GM21529 (cell line): Measurements from ENCODE around the gene HMCN2.
"Not testable (repeated sequence)": the region's sequence is repeated elsewhere in the genome, so short reads cannot be mapped to it uniquely, and the experiment has no call there.

Experiments used
- ATAC-seq: cut with Tn5 transposase; IDR thresholded peaks from one replicate; pipeline ENCODE4 v1.9.1; 2021; ENCODE audit not compliant: unreplicated experiment

The HMCN2 gene

DNA sequence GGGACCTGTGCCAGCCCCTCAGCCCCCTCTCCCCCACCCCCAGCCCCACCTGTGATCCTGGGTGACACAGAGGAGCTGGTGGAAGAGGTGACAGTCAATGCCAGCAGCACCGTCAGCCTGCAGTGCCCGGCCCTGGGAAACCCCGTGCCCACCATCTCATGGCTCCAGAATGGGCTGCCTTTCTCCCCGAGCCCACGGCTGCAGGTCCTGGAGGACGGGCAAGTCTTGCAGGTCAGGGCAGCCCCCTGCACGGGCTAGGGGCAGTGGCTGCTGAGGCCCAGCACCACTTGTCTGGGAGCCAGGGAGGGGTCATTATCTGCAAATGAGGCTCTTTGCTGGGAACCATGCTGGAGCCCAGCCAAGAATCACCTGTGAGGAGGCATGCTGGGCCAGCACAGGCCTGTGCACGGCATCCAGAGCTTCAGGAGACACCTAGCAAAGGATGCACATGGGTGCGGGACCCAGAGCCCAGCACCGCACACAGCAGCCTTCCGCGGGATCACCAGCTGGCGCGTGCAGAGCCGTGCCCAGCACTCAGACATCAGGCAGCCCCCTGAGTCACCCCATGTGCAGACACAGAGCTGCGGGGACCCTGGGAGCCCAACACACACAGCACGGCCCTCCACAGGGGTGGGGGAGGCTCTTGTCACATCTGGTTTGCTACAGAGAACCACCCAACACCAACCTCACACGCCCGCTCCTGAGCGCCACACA lies 117.2 kb downstream of the HMCN2 start:
- no peak for ATAC-seq

DNA sequence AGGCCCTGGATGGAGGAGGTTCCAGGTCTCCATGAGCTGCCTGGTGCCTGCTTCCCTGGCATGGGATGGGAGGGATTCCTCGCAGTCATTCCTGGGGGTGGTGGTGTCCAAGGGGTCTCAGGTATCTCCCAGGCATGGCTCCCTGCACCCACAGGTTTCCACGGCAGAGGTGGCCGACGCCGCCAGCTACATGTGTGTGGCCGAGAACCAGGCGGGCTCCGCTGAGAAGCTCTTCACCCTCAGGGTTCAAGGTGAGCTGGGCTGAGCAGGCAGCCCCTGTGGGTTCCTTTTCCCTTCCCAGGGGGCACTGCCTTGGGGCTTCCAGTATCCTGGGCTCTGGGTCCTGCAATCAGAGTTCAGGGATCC lies 117.8 kb downstream of the HMCN2 start:
- no peak for ATAC-seq

DNA sequence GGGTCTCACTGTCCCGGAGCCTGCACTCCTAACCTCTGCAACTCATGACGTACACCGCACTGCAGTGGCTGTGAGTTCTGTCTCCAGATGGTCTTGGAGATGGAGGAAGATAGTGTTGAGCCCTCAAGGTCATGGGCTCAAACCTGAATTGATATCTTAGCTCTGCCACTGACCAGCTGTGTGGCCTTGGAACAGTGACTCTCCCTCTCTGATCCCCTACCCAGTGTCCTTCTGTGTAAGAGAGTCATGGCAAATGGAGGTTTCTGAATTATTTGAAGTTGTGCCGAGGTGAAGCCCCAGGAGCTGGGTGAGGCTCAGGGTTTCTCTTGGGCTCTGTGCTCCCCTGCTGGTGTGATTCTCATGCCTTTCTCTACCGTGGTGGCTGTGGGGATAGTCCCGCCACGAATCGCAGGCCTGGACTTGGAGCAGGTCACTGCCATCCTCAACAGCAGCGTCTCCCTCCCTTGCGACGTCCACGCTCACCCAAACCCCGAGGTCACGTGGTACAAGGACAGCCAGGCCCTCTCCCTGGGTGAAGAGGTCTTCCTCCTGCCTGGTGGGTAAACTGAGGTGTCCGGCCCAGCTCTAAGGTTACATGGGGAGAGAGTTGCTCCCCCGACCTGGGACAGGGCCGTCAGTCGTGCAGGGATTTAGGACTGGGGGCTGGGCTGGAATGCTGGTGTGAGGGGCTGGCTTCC lies 118.6 kb downstream of the HMCN2 start:
- ATAC-seq = no peak

DNA sequence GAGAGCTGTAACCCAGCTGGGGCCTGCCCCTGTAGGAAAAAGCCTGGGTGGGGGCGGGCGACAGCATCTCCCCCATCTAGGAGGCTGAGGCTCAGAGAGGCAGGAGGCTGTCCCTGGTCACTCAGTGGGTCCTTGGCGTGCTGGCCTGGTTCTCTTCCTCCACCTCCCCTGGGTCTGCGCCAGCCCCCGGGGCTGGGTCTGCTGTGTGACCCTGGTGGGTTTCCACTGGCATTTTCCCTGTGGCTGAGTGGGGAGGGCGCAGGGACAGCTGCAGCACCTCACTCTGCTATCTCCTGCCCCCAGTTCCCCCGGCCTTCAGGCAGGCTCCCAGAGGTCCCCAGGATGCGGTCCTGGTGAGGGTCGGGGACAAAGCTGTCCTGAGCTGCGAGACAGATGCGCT lies 119.7 kb downstream of the HMCN2 start:
- ATAC-seq = no peak

DNA sequence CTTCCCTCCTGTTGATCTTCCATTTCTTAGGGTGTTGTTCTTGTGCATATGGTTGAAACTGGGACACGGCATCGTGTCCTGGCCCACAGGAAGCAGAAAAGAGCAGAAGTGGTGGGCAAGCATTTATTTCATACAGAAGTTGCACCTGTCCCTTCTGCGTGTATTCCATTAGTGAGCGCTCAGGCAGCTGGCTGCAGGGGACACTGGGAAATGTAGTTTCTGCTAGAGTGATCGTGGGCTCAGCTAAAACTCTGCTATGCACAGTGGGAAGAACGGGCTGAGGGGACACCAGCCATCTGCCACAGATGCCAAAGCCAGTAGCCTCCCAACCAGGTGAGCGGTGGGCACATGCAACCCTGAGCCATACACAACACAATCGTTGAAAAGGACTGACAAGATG lies 121.8 kb downstream of the HMCN2 start:
- no peak for ATAC-seq

GRCh38 chr9:130387905-130388304 lies 122.3 kb downstream of the HMCN2 start:
- no peak for ATAC-seq

- no peak for ATAC-seq
These were observed 124.8 kb downstream of the HMCN2 start for GRCh38 chr9:130390390-130390789.

- ATAC-seq = no peak
These were observed 125.4 kb downstream of the HMCN2 start for GRCh38 chr9:130390986-130391385.

DNA sequence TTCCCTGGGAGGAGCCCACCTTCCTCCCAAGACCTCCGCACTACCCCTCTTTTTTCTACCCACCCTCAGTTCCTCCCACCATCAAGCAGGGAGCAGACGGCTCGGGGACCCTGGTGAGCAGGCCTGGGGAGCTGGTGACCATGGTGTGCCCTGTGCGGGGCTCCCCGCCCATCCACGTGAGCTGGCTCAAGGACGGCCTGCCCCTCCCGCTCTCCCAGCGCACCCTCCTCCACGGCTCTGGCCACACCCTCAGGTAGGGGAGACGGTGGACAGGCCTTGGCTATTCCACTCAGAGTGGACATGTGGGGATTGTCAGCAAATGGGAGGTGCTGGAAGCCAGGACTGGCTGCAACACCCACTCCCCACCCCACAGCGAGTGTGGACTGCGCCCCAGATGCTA lies 126.3 kb downstream of the HMCN2 start:
- ATAC-seq = no peak

DNA sequence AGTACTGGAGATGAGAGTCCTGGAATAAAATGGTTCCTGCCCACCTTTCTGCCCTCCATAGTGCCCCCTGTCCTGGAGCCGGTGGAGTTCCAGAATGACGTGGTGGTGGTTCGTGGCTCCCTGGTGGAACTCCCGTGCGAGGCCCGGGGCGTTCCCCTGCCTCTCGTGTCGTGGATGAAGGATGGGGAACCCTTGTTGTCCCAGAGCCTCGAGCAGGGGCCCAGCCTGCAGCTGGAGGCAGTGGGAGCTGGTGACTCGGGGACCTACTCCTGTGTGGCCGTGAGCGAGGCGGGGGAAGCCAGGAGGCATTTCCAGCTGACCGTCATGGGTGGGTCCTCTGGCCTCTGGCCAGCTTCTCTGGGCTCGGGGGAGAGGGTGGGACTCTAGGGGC lies 128.1 kb downstream of the HMCN2 start:
- ATAC-seq = no peak

- ATAC-seq = no peak
These were observed 128.8 kb downstream of the HMCN2 start for GRCh38 chr9:130394320-130394719.

DNA sequence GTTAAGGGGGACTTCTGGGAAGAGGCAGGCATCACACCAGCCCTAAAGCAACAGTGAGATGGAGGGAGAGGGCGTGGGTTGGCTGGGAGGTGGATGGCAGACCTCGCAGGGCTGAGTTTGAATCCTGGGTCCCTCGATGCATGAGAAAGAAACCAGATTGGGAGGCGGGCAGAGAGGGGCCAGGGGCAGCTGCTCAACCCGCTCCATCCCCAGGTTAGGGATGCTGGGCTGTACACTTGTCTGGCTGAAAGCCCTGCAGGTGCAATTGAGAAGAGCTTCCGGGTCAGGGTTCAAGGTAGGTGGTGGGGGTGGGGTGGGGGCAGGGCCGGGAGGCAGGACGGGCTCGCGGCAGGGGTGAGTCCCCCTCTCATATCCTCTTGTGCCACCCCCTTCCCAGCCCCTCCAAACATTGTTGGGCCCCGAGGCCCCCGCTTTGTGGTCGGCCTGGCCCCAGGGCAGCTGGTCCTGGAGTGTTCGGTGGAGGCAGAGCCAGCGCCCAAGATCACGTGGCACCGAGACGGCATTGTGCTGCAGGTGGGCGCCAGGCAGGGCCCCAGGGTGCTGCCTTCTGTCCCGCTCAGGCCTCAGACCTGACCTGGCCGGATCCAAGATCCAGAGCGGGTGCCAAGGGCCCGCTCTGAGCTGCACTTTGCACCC lies 129.4 kb downstream of the HMCN2 start:
- no peak for ATAC-seq

- ATAC-seq = no peak
These were observed 130.4 kb downstream of the HMCN2 start for GRCh38 chr9:130395810-130396435.

DNA sequence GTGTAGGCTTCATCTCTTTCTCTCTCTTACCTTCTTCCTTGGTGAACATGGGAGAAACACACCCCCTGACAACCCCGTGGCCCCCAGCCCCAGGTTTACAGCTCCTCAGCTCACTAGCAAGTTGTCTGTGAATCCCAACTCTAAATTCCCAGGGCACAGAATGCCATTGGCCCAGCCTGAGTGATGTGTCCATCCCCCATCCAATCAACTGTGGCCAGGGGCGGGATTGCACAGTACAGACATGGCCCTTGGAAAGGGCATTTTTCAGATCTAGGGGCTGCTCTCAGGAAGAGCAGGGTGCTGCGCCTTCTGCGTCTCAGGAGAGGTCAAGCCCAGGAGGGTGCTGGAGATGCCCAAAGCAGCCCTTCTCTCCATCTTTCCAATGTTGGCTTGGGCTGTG lies 131.0 kb downstream of the HMCN2 start:
- no peak for ATAC-seq

- no peak for ATAC-seq
These were observed 133.1 kb downstream of the HMCN2 start for GRCh38 chr9:130398487-130399240.

DNA sequence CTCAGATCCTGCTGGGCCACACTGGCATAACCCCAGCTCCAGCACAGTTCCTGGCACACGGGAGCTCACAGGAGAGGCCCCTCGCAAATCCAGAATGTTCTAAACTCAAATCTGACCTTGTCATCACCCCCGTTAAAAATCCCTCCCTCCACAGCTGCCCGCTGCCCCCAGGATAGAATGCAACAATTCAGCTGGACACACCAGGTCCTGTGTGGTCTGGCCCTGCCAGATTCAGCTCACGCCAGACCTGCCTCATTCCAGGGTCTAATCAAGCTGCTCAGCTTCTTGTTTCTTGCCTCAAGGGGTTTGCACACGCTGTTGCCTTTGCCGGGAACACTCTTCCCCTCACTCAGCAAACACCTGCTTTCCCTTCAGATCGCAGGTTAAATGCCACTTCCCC lies 134.2 kb downstream of the HMCN2 start:
- no peak for ATAC-seq

- ATAC-seq = no peak
These were observed 135.3 kb downstream of the HMCN2 start for GRCh38 chr9:130400870-130401269.

DNA sequence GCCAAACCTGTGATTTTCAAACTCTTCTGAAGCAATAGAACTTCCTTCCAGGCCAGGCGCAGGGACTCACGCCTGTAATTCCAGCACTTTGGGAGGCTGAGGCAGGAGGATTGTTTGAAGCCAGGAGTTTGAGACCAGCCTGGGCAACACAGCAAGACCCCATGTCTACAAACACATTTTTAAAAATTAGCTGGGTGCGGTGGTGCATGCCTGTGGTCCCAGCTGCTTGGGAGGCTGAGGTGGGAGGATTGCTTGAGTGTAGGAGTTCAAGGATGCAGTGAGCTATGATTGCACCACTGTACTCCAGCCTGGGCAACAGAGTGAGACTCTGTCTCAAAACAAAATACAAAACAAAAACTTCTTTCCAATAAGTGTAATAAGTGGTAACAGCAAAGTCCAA lies 136.2 kb downstream of the HMCN2 start:
- not testable (repeated sequence) for ATAC-seq

GRCh38 chr9:130402243-130402642 lies 136.7 kb downstream of the HMCN2 start:
- no peak for ATAC-seq

- ATAC-seq = no peak
These were observed 137.3 kb downstream of the HMCN2 start for GRCh38 chr9:130402645-130403440.
